ENCODE results near the gene ZBED4. TPM values are rescaled to one million over a fixed set of nuclear protein-coding genes. Genes with fewer than 3 reads are reported as not detected.

The ZBED4 gene
- total RNA-seq, 1 experiment from 2014 or later, result 29.2 TPM

GRCh38 chr22:49828599-49828965 lies 25.1 kb upstream of the ZBED4 start:
- no peak overlapping the region for H3K27ac Mint-ChIP-seq
- POLR2A ChIA-PET, result no interaction called here
- H3K27me3 Mint-ChIP-seq (ENCODE audit: low read depth), result peaks cover 34% of the 10 kb centered on the region
- H3K36me3 Mint-ChIP-seq, result peaks cover 39% of the 10 kb centered on the region
- peaks cover 18% of the 10 kb centered on the region for H3K4me1 Mint-ChIP-seq
- DNase-seq (ENCODE audit: low spot score), result no peak
- H3K9me3 Mint-ChIP-seq, result peaks cover 32% of the 10 kb centered on the region
- H3K4me3 Mint-ChIP-seq, result peak overlapping the region; percentile 24; the same call in 1 of the 2 replicates
- CTCF ChIA-PET, result no interaction called here
- no peak for ATAC-seq
- TF ChIP-seq E2F1 (CRISPR knock-in tag; IDR thresholded peaks at IDR 0.05), result no peak
- TF ChIP-seq, protein P1, sequence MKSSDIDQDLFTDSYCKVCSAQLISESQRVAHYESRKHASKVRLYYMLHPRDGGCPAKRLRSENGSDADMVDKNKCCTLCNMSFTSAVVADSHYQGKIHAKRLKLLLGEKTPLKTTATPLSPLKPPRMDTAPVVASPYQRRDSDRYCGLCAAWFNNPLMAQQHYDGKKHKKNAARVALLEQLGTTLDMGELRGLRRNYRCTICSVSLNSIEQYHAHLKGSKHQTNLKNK (CRISPR knock-in tag; IDR thresholded peaks at IDR 0.05), result no peak
- TF ChIP-seq GTF2I (CRISPR knock-in tag; conservative IDR thresholded peaks at IDR 0.05), result no peak
- TF ChIP-seq FOXJ3 (CRISPR knock-in tag; IDR thresholded peaks at IDR 0.05; ENCODE audit: borderline replicate concordance), result no peak
- TF ChIP-seq CREB1 (CRISPR knock-in tag; IDR thresholded peaks at IDR 0.05), result no peak
- TF ChIP-seq, protein P2, sequence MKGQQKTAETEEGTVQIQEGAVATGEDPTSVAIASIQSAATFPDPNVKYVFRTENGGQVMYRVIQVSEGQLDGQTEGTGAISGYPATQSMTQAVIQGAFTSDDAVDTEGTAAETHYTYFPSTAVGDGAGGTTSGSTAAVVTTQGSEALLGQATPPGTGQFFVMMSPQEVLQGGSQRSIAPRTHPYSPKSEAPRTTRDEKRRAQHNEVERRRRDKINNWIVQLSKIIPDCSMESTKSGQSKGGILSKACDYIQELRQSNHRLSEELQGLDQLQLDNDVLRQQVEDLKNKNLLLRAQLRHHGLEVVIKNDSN (CRISPR knock-in tag; IDR thresholded peaks at IDR 0.05), result no peak
- no peak for TF ChIP-seq GABPB1 (CRISPR knock-in tag; IDR thresholded peaks at IDR 0.05)
- no peak for TF ChIP-seq E2F4 (CRISPR knock-in tag; IDR thresholded peaks at IDR 0.05; ENCODE audit: borderline replicate concordance, low read depth)
- TF ChIP-seq OVOL2 (CRISPR knock-in tag; IDR thresholded peaks at IDR 0.05; ENCODE audit: borderline replicate concordance), result no peak
- TF ChIP-seq NR1H2 (CRISPR knock-in tag; IDR thresholded peaks at IDR 0.05), result no peak
- TF ChIP-seq, protein P3, sequence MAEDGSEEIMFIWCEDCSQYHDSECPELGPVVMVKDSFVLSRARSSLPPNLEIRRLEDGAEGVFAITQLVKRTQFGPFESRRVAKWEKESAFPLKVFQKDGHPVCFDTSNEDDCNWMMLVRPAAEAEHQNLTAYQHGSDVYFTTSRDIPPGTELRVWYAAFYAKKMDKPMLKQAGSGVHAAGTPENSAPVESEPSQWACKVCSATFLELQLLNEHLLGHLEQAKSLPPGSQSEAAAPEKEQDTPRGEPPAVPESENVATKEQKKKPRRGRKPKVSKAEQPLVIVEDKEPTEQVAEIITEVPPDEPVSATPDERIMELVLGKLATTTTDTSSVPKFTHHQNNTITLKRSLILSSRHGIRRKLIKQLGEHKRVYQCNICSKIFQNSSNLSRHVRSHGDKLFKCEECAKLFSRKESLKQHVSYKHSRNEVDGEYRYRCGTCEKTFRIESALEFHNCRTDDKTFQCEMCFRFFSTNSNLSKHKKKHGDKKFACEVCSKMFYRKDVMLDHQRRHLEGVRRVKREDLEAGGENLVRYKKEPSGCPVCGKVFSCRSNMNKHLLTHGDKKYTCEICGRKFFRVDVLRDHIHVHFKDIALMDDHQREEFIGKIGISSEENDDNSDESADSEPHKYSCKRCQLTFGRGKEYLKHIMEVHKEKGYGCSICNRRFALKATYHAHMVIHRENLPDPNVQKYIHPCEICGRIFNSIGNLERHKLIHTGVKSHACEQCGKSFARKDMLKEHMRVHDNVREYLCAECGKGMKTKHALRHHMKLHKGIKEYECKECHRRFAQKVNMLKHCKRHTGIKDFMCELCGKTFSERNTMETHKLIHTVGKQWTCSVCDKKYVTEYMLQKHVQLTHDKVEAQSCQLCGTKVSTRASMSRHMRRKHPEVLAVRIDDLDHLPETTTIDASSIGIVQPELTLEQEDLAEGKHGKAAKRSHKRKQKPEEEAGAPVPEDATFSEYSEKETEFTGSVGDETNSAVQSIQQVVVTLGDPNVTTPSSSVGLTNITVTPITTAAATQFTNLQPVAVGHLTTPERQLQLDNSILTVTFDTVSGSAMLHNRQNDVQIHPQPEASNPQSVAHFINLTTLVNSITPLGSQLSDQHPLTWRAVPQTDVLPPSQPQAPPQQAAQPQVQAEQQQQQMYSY (CRISPR knock-in tag; IDR thresholded peaks at IDR 0.05), result no peak
- no peak for TF ChIP-seq SMAD4 (CRISPR knock-in tag; IDR thresholded peaks at IDR 0.05)
- no peak for TF ChIP-seq MLX (CRISPR knock-in tag; IDR thresholded peaks at IDR 0.05)
- TF ChIP-seq NR2C2 (CRISPR knock-in tag; IDR thresholded peaks at IDR 0.05), result no peak
- TF ChIP-seq CREM (CRISPR knock-in tag; IDR thresholded peaks at IDR 0.05), result no peak

DNA sequence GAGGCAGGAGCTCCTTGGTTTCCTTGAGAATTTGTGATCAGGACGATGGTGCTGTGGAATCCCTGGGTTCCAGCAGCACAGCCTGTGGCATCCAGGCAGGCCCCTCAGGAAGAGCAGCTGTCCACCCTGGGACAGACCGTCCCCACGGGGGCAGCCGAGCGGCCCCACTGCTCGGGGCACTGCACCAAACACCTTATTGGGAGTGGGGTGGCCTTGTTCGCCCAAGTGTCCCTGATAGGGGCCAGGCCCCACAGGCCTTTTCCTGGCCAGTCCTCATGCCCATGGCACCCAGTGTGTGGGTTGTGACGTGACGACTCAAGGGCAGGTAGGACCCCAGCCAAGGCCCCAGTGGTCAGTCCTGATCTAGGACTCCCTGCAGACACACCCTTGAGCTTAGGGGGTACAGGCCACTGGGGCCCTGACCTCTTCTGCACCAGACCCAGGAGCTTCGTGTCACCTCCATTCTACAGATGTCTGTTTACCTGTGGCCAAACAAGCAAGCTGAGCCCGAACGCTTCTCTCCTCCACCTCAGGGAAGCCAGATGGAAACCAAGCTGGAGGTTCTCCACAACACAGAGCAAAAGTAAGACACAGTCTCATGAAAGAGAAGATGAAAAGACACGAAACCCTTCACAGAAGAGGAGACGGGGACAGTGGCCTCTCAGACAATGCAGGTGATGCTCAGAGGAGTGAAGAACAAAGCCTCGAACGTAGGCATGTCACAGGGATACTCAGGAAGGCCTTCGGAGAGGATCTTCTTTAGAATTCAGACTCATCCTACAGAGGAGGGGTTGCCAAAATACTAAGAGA lies 24.4 kb upstream of the ZBED4 start:
- H3K27ac Mint-ChIP-seq, result no peak overlapping the region
- POLR2A ChIA-PET, result no interaction called here
- H3K27me3 Mint-ChIP-seq (ENCODE audit: low read depth), result peaks cover 40% of the 10 kb centered on the region
- no peak for ATAC-seq
- H3K4me1 Mint-ChIP-seq, result peaks cover 16% of the 10 kb centered on the region
- H3K9me3 Mint-ChIP-seq, result peaks cover 32% of the 10 kb centered on the region
- DNase-seq (ENCODE audit: low spot score), result no peak
- CTCF ChIA-PET, result no interaction called here
- H3K4me3 Mint-ChIP-seq, result peak overlapping the region; percentile 40; the same call in 1 of the 2 replicates
- H3K36me3 Mint-ChIP-seq, result peaks cover 33% of the 10 kb centered on the region
- no peak for TF ChIP-seq NFATC4 (CRISPR knock-in tag; IDR thresholded peaks at IDR 0.05)
- TF ChIP-seq NFYB (CRISPR knock-in tag; conservative IDR thresholded peaks at IDR 0.05; ENCODE audit: low read depth), result no peak
- TF ChIP-seq CBFB (CRISPR knock-in tag; IDR thresholded peaks at IDR 0.05; ENCODE audit: low read depth), result no peak
- TF ChIP-seq ZBTB21 (CRISPR knock-in tag; IDR thresholded peaks at IDR 0.05; ENCODE audit: borderline replicate concordance), result no peak
- no peak for TF ChIP-seq ATF1 (CRISPR knock-in tag; IDR thresholded peaks at IDR 0.05)
- TF ChIP-seq FOXP1 (CRISPR knock-in tag; IDR thresholded peaks at IDR 0.05; ENCODE audit: borderline replicate concordance), result no peak
- TF ChIP-seq, protein P4, sequence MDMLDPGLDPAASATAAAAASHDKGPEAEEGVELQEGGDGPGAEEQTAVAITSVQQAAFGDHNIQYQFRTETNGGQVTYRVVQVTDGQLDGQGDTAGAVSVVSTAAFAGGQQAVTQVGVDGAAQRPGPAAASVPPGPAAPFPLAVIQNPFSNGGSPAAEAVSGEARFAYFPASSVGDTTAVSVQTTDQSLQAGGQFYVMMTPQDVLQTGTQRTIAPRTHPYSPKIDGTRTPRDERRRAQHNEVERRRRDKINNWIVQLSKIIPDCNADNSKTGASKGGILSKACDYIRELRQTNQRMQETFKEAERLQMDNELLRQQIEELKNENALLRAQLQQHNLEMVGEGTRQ (CRISPR knock-in tag; IDR thresholded peaks at IDR 0.05), result no peak
- TF ChIP-seq, protein P3 (CRISPR knock-in tag; IDR thresholded peaks at IDR 0.05), result no peak
- TF ChIP-seq ZNF423 (CRISPR knock-in tag; IDR thresholded peaks at IDR 0.05), result no peak
